DMS153 treated with DMSO at 0.1 percent for 48 hours (cell line): ENCODE measurements around the gene HS3ST5.
A peak's percentile ranks its signal among the peaks of the same experiment; 100 is the strongest.
"Not testable (repeated sequence)": the region's sequence is repeated elsewhere in the genome, so short reads cannot be mapped to it uniquely, and the experiment has no call there.

Source experiments
- DNase-seq: peaks from one replicate; lab custom pipeline; 2025; ENCODE audit not compliant: unreplicated experiment; lab: John Stamatoyannopoulos, UW

The HS3ST5 gene

DNA sequence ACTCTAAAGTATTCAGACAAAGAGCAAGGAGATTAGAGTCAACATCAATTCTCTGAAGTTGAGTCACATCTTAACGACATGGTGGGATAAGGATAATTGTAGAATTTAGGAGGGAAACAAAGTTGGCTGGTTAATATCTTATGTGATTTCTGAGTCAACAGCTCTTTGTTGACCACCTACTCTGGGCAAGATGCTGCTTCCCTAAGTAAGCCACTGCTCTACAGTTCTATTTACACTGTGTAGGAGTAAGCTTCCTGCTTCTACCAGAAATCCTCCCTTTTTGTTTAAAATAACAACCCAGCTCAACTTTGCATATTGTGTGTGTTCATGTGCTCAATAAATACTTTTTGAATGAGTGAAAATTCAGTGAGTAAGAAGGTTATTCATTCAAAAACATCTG lies 3.1 kb downstream of the HS3ST5 start:
- no peak for DNase-seq

DNA sequence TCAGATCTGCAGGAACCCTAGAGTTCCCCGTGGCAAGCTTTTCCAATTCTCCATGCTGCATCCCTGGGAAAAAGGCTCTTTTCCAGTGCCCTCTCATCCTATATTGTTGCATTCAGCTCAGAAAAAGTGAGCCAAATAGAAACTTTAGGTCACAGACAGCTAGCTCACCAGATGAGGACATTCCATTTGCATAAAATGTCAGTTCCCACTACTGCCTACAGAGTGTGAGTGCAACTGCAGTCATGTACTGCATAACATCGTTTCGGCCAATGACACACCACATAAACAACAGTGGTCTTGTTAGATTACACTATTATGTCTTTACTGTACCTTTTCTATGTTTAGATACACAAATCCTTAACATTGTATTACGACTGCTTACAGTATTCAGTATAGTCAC lies 8.6 kb downstream of the HS3ST5 start:
- DNase-seq = no peak

DNA sequence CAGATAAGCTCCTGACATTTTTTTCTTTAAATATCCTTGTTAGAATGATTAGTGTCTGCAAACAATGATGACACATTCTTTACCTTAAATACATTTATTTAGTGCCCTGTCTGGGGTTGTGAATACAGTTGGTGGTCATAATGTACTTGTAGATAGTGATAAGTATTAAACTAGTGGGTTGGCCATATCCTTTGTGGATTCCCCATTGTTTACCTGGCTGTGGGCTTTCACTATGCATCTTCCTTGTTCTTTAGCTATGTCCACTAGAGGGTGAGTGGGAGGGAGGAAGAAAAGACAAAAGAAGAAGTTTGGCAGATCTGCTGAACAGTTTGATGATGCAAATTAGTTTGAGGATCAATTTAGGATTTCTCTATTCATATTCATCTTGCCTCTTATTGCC lies 15.7 kb downstream of the HS3ST5 start:
- DNase-seq = no peak

DNA sequence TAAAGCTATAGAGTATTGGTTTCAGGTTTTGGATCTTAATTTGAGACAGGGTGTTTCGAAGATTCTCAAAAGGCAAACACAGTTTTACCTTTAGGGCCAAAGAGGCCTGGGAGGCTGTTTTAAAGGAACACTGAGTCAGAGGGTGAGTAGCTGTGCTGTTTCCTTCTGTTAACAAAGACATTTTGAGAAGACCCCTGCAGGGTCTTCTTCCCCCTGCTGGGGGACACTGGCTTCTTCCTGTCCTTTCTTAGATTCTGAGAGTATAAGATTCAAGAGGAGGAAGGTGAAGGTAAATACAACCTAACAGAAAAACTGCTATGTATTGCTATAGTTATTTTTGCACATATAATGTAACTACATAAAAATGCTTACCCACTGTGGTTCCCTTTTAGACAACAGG lies 19.0 kb downstream of the HS3ST5 start:
- DNase-seq = no peak

DNA sequence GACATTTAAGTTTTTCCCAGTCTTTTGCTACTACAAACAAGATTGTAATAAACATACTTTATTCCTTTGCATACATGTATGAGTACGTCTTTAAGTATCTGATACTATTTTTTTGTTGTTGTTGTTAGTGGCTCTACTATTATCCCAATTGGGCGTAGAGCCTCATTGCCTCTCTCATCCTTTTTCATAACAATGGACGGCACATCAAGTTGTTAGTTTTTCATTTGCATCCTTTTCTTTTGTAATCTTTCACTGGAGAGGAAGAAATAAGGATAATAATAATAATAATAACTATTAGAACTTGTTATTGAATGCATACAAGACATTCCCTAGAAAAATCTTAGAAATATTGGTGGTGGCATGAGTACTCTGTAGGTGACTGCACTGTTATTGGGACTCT lies 23.1 kb downstream of the HS3ST5 start:
- no peak for DNase-seq

DNA sequence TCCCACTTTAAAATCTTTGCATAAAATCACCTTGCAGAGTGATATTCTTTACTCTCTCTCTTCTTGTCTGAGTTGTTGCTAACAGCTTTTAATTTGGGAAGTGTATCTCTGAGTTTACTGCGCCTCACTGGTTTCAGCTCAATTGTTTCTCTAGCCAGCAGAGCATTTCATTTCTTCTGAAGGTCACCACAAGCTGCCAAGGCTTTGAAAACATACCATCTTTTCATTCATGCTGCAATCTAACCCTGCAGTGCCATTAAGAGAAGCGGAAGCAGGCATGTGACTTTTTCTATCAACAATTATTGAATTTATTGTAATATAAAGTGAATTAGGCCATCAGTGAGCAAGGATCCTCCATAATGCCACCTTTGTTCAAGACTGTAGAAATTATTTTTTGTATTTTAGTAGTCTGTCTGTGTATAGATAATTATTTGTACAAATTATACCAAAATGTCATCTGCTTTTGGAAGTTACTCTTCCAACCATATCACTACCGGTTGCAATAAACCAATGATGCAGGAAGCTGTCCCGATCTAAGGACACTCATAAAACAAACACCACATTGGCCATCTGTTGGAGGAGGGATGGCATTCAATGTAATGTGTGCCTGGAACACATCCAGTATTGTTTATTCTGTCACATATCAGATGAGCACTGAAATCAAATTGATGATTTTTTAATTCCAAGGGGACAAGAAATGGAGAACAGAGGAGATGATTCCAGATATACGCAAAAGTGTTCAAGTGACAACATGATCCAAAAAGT lies 26.8 kb downstream of the HS3ST5 start:
- DNase-seq = no peak

DNA sequence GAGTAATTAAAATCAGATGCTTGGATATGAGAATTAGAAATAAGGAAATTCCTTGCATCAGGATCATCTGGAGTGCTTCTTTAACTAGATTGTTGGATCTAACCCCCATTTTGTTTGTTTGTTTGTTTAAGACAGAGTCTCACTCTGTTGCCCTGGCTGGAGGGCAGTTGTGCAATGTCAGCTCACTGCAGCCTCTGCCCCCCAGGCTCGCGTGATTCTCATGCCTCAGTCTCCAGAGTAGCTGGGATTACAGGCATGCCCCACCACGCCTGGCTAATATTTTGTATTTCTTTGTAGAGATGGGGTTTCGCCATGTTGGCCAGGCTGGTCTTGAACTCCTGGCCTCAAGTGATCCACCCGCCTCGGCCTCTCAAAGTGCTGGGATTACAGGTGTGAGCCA lies 29.0 kb downstream of the HS3ST5 start:
- not testable (repeated sequence) for DNase-seq

DNA sequence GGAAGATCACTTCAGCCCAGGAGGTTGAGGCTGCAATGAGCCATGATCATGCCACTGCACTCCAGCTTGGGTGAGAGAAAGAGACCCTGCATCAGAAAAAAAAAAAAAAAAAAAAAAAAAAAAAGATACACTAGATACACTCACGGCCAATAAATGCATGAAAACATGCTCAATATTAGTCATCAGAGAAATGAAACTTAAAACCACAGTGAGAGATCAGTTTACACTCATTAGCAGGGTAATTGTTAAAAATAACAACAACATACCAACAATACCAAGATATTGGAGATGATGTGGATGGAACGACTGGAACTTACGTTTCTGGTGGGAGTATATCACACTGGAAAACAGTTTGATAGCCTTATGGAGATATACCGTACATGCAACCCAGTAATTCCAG lies 29.9 kb downstream of the HS3ST5 start:
- DNase-seq = no peak

DNA sequence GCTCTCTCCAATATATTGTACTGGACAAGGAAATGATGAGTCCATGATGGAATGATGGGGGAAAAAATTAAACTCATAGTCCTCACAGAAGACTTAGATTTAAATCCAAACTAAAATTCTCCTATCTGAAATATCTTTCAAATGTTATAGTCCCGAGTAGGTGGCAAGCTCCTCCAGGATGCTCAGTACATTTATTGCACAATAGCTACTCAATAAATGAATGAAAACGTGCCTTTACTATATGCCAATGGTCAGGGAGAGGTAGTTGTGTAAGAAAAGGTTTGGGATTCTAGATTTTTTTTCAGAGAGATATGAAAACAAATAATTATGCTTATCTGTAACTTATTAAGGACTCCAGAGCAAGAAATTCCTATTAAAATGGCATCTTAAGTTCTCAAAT lies 32.8 kb downstream of the HS3ST5 start:
- no peak for DNase-seq

DNA sequence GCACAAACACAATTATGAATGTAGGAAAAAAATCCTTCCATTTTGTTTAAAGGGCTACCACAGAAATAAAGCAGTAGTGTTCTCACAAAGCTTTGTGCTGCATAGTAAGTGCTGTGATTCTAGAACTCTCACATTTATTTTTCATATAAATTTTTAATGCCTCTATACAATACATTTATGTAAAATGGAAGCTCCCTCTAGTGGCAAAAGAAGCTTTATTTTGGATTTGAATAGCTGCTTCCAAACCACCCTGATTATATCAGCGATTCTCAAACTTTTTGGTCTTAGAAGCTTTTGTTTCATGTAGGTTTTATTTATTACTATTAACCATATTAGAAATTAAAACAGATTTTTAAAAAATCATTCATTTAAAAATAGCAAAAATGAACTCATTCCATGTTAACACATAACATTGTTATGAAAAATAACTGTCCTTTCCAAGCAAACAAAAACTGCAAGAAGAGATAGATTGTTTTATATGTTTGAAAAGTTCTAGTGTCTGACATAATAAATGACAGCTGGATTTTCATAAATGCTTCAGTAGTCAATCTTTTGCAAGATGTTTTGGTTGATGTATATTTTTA lies 38.4 kb downstream of the HS3ST5 start:
- DNase-seq = peak; percentile 29

DNA sequence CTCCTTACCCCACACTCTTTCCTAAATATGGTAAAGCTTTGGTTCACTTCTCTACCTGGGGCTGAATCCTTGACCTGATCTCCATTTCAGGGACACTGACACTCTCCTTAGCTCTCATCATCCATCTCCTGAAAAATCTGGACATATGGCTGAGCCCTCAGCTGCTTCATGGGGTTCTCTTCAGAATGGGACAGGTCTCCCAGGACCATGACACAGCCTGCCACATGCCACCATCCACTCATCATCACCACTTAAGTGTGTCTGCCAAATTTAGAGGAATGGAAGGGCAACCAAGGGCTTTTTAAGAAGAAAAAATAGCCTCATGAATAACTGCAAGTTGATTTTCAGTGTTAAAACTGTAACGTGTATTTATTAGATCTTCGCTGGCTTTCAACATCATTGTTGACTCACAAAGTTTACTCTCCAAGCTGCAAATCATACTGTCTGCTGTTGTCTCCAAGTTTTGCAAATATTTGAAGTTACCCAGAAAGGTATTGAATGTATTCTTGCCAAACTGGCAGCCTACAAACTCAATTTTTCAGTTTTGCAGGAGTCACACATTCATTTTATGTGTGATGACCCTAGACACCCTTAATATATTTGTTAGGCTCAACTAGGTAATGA lies 41.1 kb downstream of the HS3ST5 start:
- DNase-seq = no peak

DNA sequence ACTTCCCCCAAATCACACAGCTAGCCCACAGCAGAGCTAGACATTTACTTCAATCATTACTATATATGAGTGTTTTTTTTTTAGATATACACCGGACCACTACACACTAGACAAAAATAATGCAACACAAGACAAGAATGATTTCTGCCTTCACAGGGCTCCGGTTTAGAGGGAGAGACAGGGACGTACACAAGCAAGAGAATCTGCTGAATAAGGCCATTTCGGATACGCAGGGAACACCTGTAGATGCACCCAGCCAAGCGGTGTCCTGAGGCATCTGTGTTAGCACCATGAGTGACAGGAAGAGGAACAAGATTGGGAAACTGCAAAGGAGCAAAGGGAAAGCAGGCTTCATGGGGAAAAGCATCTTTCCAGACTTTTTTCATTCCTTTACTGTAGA lies 45.7 kb downstream of the HS3ST5 start:
- DNase-seq = no peak

DNA sequence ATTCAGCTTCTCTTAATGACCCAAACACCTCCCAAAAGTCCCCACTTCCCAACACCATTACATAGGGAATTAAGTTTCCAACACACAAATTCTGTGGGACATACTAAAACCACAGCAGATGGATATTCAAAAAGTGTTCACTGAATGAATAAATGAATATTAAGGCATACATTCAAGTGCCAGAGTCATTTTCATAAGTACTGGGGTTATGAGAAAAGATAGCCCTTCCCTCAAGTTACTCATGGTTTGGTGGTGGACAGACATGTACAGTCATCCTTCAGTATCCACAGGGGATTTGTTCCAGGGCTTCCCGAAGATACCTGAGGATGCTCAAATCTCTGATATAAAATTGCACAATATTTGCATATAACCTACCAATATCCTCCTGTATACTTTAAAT lies 50.4 kb downstream of the HS3ST5 start:
- no peak for DNase-seq

DNA sequence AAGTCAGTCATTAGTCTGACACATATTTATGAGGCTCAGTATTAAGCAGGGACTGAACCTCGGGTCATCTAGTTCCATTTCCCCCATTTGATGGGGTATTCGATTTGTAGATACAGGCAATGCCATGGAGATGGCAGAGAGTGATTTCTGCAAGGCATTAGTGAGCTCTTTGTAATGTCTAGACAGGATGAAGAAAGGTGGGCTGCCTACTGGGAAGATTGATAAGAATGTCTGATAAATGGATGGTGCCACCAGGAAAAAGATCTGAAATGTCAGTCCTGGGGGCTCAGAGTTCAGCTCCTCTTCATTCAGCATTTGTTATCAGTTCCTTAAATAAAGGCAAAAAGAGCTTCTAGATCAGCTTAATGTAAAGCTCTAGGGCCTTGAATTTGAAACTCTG lies 51.4 kb downstream of the HS3ST5 start:
- no peak for DNase-seq

DNA sequence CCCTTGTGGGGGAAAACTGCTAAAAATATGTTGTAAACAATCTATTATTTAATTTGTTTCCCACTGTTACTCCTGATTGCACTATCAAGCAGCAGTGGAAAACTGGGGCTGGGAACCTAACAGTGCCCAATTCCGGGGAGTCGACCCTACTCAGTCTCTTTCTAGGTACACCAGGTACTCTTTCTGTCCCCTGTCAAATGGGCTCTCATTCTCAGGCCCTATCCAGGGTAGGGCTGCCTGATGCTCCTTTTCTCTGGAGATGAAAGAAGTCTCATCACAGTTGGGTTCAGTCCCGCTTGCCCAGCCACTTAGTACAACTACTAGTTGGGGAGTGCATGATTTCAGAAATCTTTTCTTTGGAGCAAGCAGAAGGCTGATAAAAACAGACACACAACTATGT lies 52.0 kb downstream of the HS3ST5 start:
- DNase-seq = no peak

DNA sequence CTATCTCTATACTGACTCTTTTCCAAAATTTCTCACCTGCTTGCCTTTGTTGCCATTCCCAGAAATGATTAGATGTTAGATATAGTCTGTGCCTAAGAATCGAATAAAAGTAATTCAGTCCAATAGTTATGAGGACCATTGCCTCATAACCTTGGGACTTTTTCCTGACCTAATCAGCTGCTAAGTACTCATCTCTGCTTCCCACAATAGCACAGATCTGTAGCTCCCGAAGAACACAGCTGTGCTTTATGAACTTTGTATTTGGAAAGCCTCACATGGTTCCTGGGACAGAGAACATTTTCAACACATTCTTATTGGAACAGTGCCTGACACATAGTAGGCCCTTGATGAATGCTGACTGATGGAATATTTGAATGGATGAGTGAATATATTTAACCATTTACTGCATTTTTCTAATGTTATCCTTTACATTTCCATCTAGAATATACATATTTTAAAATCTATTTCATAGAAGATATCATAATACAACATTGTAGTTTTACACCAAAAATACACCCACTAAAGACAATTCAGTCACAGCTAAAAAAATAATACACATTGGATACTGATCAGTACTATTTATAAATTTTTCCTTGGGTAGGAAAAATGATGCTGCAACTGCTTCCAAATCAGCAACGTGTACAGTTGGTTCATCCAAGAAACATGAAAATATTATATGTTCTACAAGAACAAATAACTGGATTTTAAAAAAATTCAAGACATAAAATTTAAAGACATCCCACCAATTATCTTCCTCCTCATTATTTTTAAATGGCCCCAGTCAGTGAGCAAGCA lies 53.9 kb downstream of the HS3ST5 start:
- DNase-seq = no peak

DNA sequence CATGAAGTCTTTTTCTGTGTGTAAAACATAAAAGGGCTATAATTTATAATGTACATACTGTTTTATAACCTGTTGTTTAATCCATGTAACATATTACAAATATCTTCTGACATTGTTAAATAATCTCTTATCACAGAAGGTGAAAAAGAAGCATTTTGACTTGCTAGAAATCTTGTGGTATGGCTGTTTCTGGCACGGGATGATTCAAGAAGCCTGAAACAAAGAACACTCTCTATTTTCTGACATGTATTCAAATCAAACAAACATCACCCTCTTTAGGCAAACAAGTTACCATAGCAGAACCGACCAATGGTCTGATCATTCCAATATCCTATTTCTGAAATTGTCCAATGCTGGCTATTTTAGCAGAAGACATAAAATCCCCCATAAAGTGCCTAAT lies 55.4 kb downstream of the HS3ST5 start:
- DNase-seq = no peak

DNA sequence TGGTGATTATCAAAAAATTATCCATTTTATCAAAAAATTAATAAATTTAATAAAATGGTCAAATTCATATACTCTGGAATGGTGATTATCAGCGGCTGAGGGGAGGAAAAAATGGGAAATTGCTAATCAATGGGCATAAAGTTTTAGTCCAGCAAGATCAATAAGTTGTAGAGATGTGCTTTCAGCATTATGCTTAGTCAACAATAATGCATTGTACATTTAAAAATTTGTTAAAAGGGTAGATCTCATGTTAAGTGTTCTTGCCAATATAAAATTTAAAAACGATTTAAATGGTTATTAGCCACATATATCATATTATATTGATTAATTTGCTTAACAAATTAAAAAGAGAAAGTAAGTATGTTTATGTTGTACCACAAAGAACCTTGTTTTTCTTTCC lies 56.6 kb downstream of the HS3ST5 start:
- no peak for DNase-seq

DNA sequence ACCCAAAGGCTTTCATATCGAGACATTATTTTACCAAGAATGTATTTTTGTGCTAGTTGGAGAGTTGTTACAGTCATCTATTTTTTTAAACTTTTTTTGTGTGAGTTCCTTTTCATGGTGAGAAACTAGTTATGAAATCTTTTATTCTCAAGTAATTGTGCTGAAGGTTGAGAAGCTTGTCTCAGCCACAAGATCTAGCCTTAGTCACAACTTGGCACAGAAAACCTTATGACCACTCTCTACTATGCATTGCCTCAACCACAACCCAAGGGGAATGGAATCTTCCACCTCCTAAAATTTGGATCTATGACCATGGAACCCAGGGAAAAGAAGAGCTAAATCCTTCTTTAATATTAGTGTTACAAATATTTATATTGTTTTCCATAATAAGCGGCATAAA lies 58.5 kb downstream of the HS3ST5 start:
- no peak for DNase-seq

DNA sequence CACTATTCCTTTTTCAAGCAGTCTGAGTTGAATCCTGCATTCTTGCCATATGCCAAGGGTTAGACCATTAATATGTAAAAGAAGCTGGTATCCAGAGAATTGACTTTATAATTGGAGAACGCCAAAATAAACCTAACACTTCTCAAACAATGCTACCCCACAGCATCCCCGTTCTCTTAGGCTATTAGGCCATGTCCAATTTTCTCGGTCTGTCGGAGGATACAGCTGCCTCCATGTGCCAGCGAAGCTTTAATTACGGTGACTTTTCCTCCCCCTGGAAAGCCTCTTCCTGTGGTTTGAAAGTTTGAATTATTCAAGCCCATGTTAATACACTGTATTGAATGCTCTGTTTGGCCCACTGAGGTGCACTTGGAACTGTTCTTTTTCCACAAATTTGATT lies 60.5 kb downstream of the HS3ST5 start:
- DNase-seq = no peak

DNA sequence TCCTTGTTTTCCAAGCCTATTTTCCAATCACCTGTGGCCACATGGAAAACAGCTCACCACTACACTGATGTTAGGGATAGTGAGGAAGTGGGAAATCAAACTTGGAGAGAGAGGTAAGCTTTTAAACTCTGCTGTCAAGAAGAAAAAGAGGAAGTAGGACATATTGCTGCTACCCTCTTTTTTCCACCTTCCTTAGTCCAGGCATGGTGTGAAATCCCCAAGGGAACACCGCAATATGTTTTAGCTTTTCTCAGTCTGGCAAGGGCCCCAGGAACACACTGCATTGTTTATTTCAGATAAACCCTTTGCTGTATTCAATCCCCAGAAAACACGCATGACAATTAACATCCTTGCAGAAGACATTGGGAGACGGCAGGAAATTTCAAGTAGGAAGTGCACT lies 61.3 kb downstream of the HS3ST5 start:
- no peak for DNase-seq
